Naive thymus-derived CD4-positive, alpha-beta T cell (primary cell): ENCODE measurements around the gene PKP4. TPM values are rescaled to one million over a fixed set of nuclear protein-coding genes. Genes with fewer than 3 reads are reported as not detected.

Source experiments
- ATAC-seq: fragments of 150-1000 bp; cut with Tn5 transposase; 2 replicates; pipeline ENCODE4 v1.10.0; 2021; ENCODE audit warnings: mild to moderate bottlenecking, moderate library complexity
- CTCF ChIA-PET: fragments of 350-600 bp; sonication (Branson Sonifier 250); formaldehyde crosslinking; loops from one replicate; lab custom pipeline; 2021; ENCODE audit warnings: antibody characterized with exemption; lab: Charles Lee
- POLR2A ChIA-PET: fragments of 350-600 bp; sonication (Branson Sonifier 250); formaldehyde crosslinking; loops from one replicate; lab custom pipeline; 2021; ENCODE audit warnings: antibody characterized with exemption, inconsistent platforms; lab: Charles Lee
- DNase-seq, 9 donors: peaks; one replicate each; pipeline versions ENCODE4 v3.0.0 to v3.0.0-alpha.2; 2020 to 2022; ENCODE audit warnings: mixed read lengths in 1 of 9
- H3K27ac ChIP-seq: one replicate; pipeline ENCODE4 v1.7.0; 2013; ENCODE audit warnings: mild to moderate bottlenecking, low read depth, low read length, moderate library complexity
- H3K27me3 ChIP-seq, 2 donors: one replicate each; pipeline ENCODE4 v1.7.0; 2013; ENCODE audit warnings: low read length in 2 of 2, mild to moderate bottlenecking in 2 of 2, moderate library complexity in 2 of 2; ENCODE audit not compliant: control insufficient read depth in 2 of 2, insufficient read depth in 2 of 2
- H3K36me3 ChIP-seq, 3 experiments: 1 replicate in 2 of 3; 2 replicates in 1 of 3; pipeline ENCODE4 v1.7.0; 2013; ENCODE audit warnings: low read length in 3 of 3, mild to moderate bottlenecking in 3 of 3, moderate library complexity in 1 of 3; ENCODE audit not compliant: insufficient read depth in 3 of 3, control insufficient read depth in 2 of 3
- H3K4me1 ChIP-seq, 2 donors: one replicate each; pipeline ENCODE4 v1.7.0; 2013; ENCODE audit warnings: low read length in 2 of 2, mild to moderate bottlenecking in 2 of 2, moderate library complexity in 1 of 2; ENCODE audit not compliant: control insufficient read depth in 2 of 2, insufficient read depth in 2 of 2
- H3K4me3 ChIP-seq: 2 replicates; pipeline ENCODE4 v1.7.0; 2013; ENCODE audit warnings: mild to moderate bottlenecking, low read length
- H3K9me3 ChIP-seq, 3 experiments: 1 replicate in 2 of 3; 2 replicates in 1 of 3; pipeline ENCODE4 v1.7.0; 2013; ENCODE audit warnings: low read length in 3 of 3; ENCODE audit not compliant: control insufficient read depth in 2 of 3
- H3K27ac Mint-ChIP-seq, 9 donors: one replicate each; pipeline ENCODE4 v1.8.0; 2020 to 2022; ENCODE audit warnings: mixed read lengths in 9 of 9, mild to moderate bottlenecking in 8 of 9, moderate library complexity in 5 of 9, inconsistent platforms in 2 of 9
- H3K27me3 Mint-ChIP-seq, 5 donors: one replicate each; pipeline ENCODE4 v1.8.0; 2021 to 2022; ENCODE audit warnings: mixed read lengths in 5 of 5, mild to moderate bottlenecking in 1 of 5
- H3K36me3 Mint-ChIP-seq, 5 donors: one replicate each; pipeline ENCODE4 v1.8.0; 2020 to 2022; ENCODE audit warnings: mixed read lengths in 5 of 5, mild to moderate bottlenecking in 3 of 5, inconsistent platforms in 1 of 5
- H3K4me1 Mint-ChIP-seq, 7 donors: one replicate each; pipeline ENCODE4 v1.8.0; 2020 to 2022; ENCODE audit warnings: mixed read lengths in 7 of 7, mild to moderate bottlenecking in 3 of 7, inconsistent platforms in 1 of 7
- H3K4me3 Mint-ChIP-seq, 10 donors: one replicate each; pipeline ENCODE4 v1.8.0; 2020 to 2022; ENCODE audit warnings: mild to moderate bottlenecking in 10 of 10, mixed read lengths in 10 of 10, moderate library complexity in 6 of 10, inconsistent platforms in 2 of 10
- H3K9me3 Mint-ChIP-seq, 11 donors: one replicate each; pipeline ENCODE4 v1.8.0; 2020 to 2022; ENCODE audit warnings: mixed read lengths in 11 of 11, mild to moderate bottlenecking in 4 of 11, inconsistent platforms in 1 of 11, moderate library complexity in 1 of 11
- intact Hi-C, 2 donors: fragments of 100-400 bp; cut with micrococcal nuclease; formaldehyde crosslinking; loops; one replicate each; pipeline ENCODE4 v1.15.1; 2023
- polyA plus RNA-seq, 2 donors: library from polyadenylated mRNA; unstranded; fragments of 300-500 nt; fragmentation: Illumina TruSeq; gene quantifications; one replicate each; pipeline ENCODE4 v1.2.3, GENCODE V29; 2021
- total RNA-seq, 6 experiments: library from RNA in 5 of 6; stranded (reverse) in 5 of 6; gene quantifications; 1 replicate in 5 of 6; 2 replicates in 1 of 6; pipeline ENCODE4 v1.2.3 and lab custom pipeline; 2021 to 2026

The PKP4 gene
- total and polyA plus RNA-seq, 7 experiments from 2014 or later: 1.3 to 33.2 (median 16.6) TPM

GRCh38 chr2:158715357-158715756 lies 258.6 kb downstream of the PKP4 start:
- Histone ChIP-seq H3K27ac (no peak overlapping the region), H3K27me3 (no peaks in the 10 kb centered on the region), H3K9me3 (no peaks in the 10 kb centered on the region), H3K4me3 (no peak overlapping the region), H3K4me1 (no peaks in the 10 kb centered on the region), H3K36me3 (no peaks in the 10 kb centered on the region)
- CTCF ChIA-PET: no interaction called here
- Mint-ChIP-seq H3K27me3 (peaks cover 6 to 17% (median 11%) of the 10 kb centered on the region in 5 donors), H3K27ac (no peak overlapping the region), H3K9me3 (peaks cover 2 to 13% (median 8%) of the 10 kb centered on the region in 11 donors), H3K36me3 (peaks cover 0 to 10% (median 0%) of the 10 kb centered on the region in 5 donors), H3K4me1 (no peaks in the 10 kb centered on the region), H3K4me3 (no peak overlapping the region)
- no peak for DNase-seq
- POLR2A ChIA-PET: no interaction called here
- intact Hi-C loops: no loop called here
- ATAC-seq: no peak

GRCh38 chr2:158716121-158716791 lies 259.5 kb downstream of the PKP4 start:
- POLR2A ChIA-PET: no interaction called here
- H3K4me3 ChIP-seq: no peak overlapping the region
- peaks cover 0 to 2% (median 0%) of the 10 kb centered on the region in 7 donors for H3K4me1 Mint-ChIP-seq
- no peak overlapping the region for H3K4me3 Mint-ChIP-seq
- no peaks in the 10 kb centered on the region for H3K4me1 ChIP-seq
- no peaks in the 10 kb centered on the region for H3K9me3 ChIP-seq
- H3K9me3 Mint-ChIP-seq: peaks cover 2 to 13% (median 8%) of the 10 kb centered on the region in 11 donors
- no peak overlapping the region for H3K27ac Mint-ChIP-seq
- no peak overlapping the region for H3K27ac ChIP-seq
- peaks cover 6 to 17% (median 11%) of the 10 kb centered on the region in 5 donors for H3K27me3 Mint-ChIP-seq
- no peaks in the 10 kb centered on the region for H3K27me3 ChIP-seq
- no peak for ATAC-seq
- H3K36me3 Mint-ChIP-seq: peaks cover 0 to 10% (median 0%) of the 10 kb centered on the region in 5 donors
- H3K36me3 ChIP-seq: no peaks in the 10 kb centered on the region
- no peak for DNase-seq
- intact Hi-C loops: no loop called here
- CTCF ChIA-PET: no interaction called here

DNA sequence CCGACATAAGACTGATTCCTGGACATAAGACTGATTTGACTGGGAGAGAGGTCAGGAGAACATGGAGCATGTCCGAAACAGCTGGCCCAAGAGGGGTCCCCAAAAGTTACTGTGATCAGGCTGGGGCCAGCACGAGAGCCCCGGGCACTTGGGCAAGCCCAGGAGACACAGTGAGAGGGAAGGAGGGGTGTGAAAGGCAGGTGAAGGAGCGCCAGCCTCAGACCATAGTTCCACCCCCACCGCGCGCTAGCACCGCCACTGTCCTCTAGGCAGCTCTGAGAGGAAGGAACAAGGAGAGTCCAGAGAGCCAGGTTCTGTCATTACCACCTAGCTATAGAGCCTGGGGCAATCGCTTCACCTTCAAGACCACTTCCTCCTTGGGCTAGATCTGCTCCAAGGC lies 260.2 kb downstream of the PKP4 start:
- Mint-ChIP-seq H3K9me3 (peaks cover 2 to 13% (median 8%) of the 10 kb centered on the region in 11 donors), H3K36me3 (peaks cover 0 to 10% (median 0%) of the 10 kb centered on the region in 5 donors), H3K27ac (no peak overlapping the region), H3K27me3 (peaks cover 6 to 17% (median 7%) of the 10 kb centered on the region in 5 donors), H3K4me1 (peaks cover 0 to 2% (median 0%) of the 10 kb centered on the region in 7 donors), H3K4me3 (no peak overlapping the region)
- Histone ChIP-seq H3K27ac (no peak overlapping the region), H3K9me3 (no peaks in the 10 kb centered on the region), H3K4me3 (no peak overlapping the region), H3K27me3 (no peaks in the 10 kb centered on the region), H3K4me1 (no peaks in the 10 kb centered on the region), H3K36me3 (no peaks in the 10 kb centered on the region)
- POLR2A ChIA-PET: no interaction called here
- no peak for ATAC-seq
- intact Hi-C loops: no loop called here
- CTCF ChIA-PET: no interaction called here
- no peak for DNase-seq

DNA sequence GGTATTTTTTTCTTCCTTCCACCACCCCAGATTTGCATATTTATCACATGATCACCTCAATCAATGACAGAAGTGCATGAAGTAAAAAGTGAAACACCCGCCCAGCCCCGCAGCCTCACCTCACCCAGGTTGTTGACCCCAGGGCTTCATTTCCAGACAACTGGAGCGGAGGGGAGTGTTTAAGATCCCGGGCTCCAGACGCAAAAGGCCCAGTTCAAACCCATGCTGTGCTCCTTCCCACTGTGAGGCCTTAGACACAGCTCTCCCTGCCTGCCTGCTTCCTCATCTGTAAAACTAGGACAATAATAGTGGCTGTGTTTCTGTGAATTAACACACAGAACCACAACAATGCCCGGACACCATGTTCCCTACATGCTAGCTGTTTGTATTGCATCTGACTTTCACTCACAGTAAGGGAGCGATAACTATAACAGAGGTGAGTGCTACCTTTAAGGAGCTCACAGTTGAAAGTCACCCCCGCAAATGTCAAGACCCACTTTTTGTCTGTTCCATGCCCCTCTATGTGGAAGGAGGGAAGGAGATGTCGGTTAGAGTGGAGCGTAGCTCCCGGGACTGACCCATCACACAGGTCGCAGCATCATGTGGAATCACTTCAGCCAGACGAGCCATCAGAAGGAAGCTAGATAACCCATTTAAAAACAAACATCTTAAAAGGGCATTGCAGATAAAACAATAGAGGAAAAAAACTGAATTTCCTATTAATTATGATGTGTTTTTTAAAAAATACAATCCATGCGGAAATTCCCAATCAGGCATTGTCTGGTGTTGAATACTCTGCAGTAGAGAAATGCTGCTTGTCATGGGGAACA lies 260.8 kb downstream of the PKP4 start:
- DNase-seq (no peak), ATAC-seq (no peak)
- Mint-ChIP-seq H3K27me3 (peaks cover 5 to 17% (median 7%) of the 10 kb centered on the region in 5 donors), H3K9me3 (peaks cover 2 to 13% (median 8%) of the 10 kb centered on the region in 11 donors), H3K36me3 (peaks cover 0 to 10% (median 0%) of the 10 kb centered on the region in 5 donors), H3K27ac (no peak overlapping the region), H3K4me1 (peaks cover 0 to 2% (median 0%) of the 10 kb centered on the region in 7 donors), H3K4me3 (no peak overlapping the region)
- Histone ChIP-seq H3K36me3 (no peaks in the 10 kb centered on the region), H3K4me1 (no peaks in the 10 kb centered on the region), H3K9me3 (no peaks in the 10 kb centered on the region), H3K4me3 (no peak overlapping the region), H3K27ac (no peak overlapping the region), H3K27me3 (no peaks in the 10 kb centered on the region)
- intact Hi-C loops: no loop called here
- POLR2A ChIA-PET: no interaction called here
- CTCF ChIA-PET: no interaction called here

GRCh38 chr2:158718196-158718585 lies 261.4 kb downstream of the PKP4 start:
- Histone ChIP-seq H3K9me3 (no peaks in the 10 kb centered on the region), H3K27me3 (no peaks in the 10 kb centered on the region), H3K4me3 (no peak overlapping the region), H3K4me1 (no peaks in the 10 kb centered on the region), H3K27ac (no peak overlapping the region), H3K36me3 (no peaks in the 10 kb centered on the region)
- ChIA-PET POLR2A (no interaction called here), CTCF (no interaction called here)
- Mint-ChIP-seq H3K4me3 (no peak overlapping the region), H3K9me3 (peaks cover under 1 to 10% (median 7%) of the 10 kb centered on the region in 11 donors), H3K27me3 (peaks cover 4 to 13% (median 7%) of the 10 kb centered on the region in 5 donors), H3K36me3 (peaks cover 0 to 8% (median 0%) of the 10 kb centered on the region in 5 donors), H3K4me1 (peaks cover 0 to 2% (median 0%) of the 10 kb centered on the region in 7 donors), H3K27ac (no peak overlapping the region)
- DNase-seq: no peak
- no peak for ATAC-seq
- intact Hi-C loops: no loop called here

DNA sequence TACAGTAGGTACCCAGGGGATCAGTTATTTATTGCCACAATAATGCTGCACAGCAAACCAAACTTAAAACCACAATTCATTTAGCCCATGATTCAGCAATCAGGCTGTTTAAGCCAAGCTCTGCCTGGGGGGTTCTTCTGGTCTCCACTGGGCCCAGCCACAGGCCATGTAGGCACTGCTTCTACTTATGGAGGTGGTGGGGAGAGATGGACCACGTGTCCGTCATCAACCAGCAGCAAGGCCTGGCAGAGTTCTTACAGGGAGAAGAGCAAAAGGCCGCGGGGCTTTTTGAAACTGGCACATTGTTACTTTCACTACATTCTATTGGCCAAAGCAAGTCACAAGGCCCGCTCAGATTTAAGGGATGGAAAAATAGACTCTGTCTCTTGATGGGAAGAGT lies 262.1 kb downstream of the PKP4 start:
- CTCF ChIA-PET: no interaction called here
- Mint-ChIP-seq H3K9me3 (peaks cover 0 to 5% (median 3%) of the 10 kb centered on the region in 11 donors), H3K4me1 (peaks cover 0 to 2% (median 0%) of the 10 kb centered on the region in 7 donors), H3K4me3 (no peak overlapping the region), H3K27me3 (peaks cover under 1 to 13% (median 5%) of the 10 kb centered on the region in 5 donors), H3K27ac (no peak overlapping the region), H3K36me3 (peaks cover 0 to 3% (median 0%) of the 10 kb centered on the region in 5 donors)
- H3K4me3 ChIP-seq: no peak overlapping the region
- H3K36me3 ChIP-seq: no peaks in the 10 kb centered on the region
- POLR2A ChIA-PET: no interaction called here
- no peak for DNase-seq
- no peaks in the 10 kb centered on the region for H3K27me3 ChIP-seq
- intact Hi-C loops: no loop called here
- H3K4me1 ChIP-seq: no peaks in the 10 kb centered on the region
- ATAC-seq: no peak
- H3K27ac ChIP-seq: no peak overlapping the region
- H3K9me3 ChIP-seq: no peaks in the 10 kb centered on the region
